DMS 273 (cell line): Measurements from ENCODE around the gene MEDAG.

Experiments used
- DNase-seq: peaks from one replicate; lab custom pipeline; 2025; ENCODE audit not compliant: unreplicated experiment; lab: John Stamatoyannopoulos, UW

The MEDAG gene

GRCh38 chr13:30905932-30906383 is at the start of gene MEDAG:
TSS of gene MEDAG (plus strand) at chr13:30906271. CDS start at chr13:30906516, 245 bp downstream.
- no peak for DNase-seq

GRCh38 chr13:30857018-30857417 is 49.1 kb upstream of the MEDAG start:
- DNase-seq = no peak

GRCh38 chr13:30857636-30858035 is 48.4 kb upstream of the MEDAG start:
- no peak for DNase-seq

- no peak for DNase-seq
Observed at GRCh38 chr13:30859326-30859725, 46.7 kb upstream of the MEDAG start.

- DNase-seq = no peak
Observed at GRCh38 chr13:30861163-30861562, 44.9 kb upstream of the MEDAG start.

GRCh38 chr13:30861836-30862467 is 44.1 kb upstream of the MEDAG start:
- DNase-seq = no peak

- no peak for DNase-seq
Observed at GRCh38 chr13:30862707-30863106, 43.4 kb upstream of the MEDAG start.

GRCh38 chr13:30863231-30863630 is 42.8 kb upstream of the MEDAG start:
- DNase-seq = no peak

GRCh38 chr13:30863796-30864195 is 42.3 kb upstream of the MEDAG start:
- DNase-seq = no peak

- peak; percentile 34 for DNase-seq
Observed at GRCh38 chr13:30864433-30865122, 41.5 kb upstream of the MEDAG start.

- peak; percentile 87 for DNase-seq
Observed at GRCh38 chr13:30865123-30866049, 40.7 kb upstream of the MEDAG start.

- no peak for DNase-seq
Observed at GRCh38 chr13:30866677-30867076, 39.4 kb upstream of the MEDAG start.

GRCh38 chr13:30867089-30867669 is 38.9 kb upstream of the MEDAG start:
- DNase-seq = no peak

- DNase-seq = no peak
Observed at GRCh38 chr13:30868799-30869470, 37.1 kb upstream of the MEDAG start.

GRCh38 chr13:30869491-30869890 is 36.6 kb upstream of the MEDAG start:
- no peak for DNase-seq

GRCh38 chr13:30870049-30870884 is 35.8 kb upstream of the MEDAG start:
- DNase-seq = peak; percentile 12

- DNase-seq = no peak
Observed at GRCh38 chr13:30870916-30871587, 35.0 kb upstream of the MEDAG start.

- DNase-seq = peak; percentile 28
Observed at GRCh38 chr13:30871588-30872275, 34.3 kb upstream of the MEDAG start.

- peak; percentile 28 for DNase-seq
Observed at GRCh38 chr13:30872276-30872594, 33.8 kb upstream of the MEDAG start.
